HG03159 (cell line): Measurements from ENCODE around the gene TMPRSS6.
"Not testable (repeated sequence)": the region's sequence is repeated elsewhere in the genome, so short reads cannot be mapped to it uniquely, and the experiment has no call there.

Experiments
- ATAC-seq: cut with Tn5 transposase; IDR thresholded peaks from one replicate; pipeline ENCODE4 v1.9.1; 2021; ENCODE audit warnings: mild to moderate bottlenecking, moderate library complexity; ENCODE audit not compliant: unreplicated experiment

Gene TMPRSS6

DNA sequence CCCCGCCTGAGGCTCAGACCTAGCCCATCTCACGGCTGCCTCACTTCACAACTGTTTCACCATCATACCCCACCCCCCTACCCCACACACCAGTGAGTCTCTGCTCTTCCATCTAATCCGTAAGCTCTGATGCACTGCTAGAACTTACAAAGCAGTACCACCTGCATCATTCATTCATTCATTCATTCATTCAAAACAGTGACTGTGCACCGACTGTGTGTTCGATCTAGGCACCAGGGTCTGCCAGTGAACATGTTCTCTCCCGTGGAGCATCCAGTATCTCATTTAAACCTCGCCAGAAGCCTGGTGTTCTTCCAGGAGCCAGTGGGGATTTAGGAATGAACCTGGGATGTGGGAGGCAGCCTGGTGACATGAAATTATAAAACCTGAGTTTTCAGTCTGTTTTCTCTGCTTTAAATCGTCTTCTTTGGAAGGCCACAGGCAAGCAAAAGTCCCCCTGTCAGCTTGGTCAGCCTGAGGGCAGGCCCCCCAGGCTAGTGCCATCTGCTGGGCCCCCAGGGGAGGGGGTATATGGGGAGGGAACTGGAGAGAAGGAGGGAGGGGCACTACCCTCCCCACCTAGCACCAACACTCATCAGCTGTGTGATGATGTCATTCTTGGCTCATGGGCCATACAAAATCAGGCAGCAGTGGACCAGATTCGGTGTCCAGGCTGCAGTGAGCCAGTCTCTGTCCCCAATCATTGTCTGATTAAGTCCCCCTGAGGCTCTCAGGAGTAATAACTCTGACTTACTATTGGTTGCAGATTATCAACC is 18.4 kb downstream of the TMPRSS6 start:
- ATAC-seq: no peak

DNA sequence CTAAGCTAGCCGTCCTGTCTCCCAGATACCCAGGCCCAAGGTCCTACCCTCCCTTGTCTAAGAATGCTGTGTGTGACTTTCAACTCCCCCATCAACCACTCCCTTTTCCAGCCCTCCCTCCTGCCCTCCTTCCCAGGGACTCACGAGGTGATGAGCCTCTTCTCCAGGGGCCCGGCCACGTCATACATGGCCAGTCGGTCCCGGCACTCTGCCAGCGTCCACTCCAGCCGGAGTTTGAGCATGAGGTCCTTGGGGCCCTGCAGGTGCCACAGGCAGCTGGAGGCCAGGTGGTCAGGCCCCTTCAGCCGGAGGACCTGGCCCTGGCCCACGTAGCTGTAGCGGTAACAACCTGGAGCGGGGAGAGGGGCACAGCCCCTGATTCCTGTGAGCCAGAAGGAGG is 20.1 kb downstream of the TMPRSS6 start:
- no peak for ATAC-seq

DNA sequence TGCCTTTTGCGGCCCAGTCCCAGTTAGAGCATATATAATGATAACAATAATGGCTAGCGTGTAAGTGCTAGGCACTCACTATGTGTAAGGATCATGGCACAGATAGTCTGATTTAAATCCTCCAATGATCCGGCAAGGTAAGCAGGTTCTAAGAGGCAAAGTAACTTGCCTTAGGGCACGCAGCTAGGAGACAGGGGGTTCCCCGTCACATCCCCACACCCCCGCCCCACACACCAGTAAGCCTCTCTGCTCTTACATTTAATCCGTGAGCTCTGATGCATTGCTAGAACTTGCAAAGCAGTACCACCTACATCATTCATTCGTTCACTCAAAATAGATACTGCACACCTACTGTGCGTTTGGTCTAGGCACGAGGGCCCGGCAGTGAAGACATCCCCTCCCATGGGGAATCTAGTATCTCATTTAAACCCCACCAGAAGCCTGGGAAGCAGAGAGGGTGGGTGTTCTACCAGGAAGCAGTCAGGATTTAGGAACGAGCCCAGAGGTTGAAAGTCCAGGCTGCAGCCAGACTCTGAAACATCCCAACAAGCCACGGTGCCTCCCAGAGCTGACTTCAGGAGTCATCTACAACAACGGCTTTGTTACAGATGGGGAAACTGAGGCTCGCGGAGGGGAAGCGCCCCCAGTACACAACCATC is 20.6 kb downstream of the TMPRSS6 start:
- ATAC-seq: no peak

DNA sequence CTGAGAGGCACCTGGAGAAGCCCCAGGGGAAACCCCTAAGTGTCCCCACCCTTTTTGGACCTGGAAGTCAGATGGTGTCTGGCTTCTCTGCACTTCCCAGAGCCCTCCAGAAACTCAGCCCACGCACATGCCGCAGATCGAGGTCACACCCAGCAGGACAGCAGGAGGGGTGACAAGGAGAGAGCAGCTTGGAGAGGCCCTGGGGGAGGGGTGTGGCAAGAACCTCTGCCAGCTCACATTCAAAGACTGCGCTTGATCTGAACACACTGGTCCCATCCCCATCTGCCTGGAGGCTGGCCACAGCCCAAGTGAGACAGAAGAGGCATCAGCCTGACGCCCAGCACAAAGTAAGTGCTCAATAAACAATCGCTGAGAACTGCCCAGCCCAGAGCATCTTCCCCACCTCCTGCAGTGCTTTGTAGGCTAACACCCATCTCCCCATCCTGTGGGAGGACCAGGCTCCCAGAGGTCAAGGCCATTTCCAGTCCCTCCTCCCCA is 21.4 kb downstream of the TMPRSS6 start:
- no peak for ATAC-seq

DNA sequence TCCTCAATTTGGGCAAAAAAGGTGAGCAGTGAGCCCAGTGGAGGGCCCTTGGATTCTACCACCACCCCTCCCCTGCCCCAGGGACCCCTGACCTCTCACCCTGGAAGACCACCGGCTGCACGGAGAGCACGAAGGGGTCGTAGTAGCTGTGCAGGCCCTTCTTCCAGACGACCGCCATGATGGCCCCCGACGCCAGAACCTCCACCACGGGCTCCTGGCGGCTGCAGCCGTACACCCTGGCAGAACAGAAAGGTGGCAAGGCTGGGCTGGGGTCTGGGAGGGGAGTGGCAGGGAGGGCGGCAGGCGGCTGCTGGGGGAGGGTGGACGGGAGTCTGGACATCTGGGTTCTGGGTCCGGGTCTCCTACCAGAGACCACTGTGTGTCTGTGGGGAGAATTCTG is 23.3 kb downstream of the TMPRSS6 start:
- no peak for ATAC-seq

DNA sequence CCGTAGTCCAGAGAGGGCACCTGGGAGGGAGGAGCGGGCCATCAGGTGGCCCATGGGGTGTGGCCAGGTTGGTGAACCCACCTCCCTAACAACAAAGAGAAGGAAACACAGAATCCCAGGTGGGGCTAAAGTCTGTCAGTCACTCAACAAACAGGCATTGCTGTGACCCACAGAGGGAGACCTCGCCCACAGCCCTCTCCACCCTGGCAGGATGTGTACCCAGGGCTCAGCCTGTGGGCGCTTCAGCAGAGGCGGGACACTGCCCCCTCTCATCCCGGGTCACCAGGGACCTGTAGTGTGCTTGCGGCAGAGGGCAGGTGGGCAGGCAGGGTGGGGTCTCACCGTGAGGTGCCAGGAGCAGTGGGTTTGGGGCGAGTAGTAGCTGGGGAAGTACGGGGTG is 25.1 kb downstream of the TMPRSS6 start:
- no peak for ATAC-seq

DNA sequence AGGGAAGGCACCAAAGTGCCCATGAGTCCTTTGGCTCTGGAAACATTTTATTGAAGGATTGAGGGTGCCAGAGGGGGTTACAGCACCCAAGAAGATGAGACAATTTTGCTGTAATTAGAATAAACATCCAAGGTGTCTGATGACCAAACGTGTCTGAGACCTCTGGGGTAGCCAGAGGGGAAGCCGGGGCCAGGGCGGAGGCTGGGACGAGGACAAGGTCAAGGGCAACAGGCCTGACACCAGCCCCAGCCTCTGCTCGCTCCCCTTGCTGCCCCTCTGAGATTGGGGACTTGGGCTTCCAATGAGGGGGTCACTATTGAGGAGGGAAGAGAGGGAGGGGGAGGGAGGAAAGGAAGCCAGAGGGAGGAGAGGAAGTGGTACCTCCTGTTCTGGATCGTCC is 25.6 kb downstream of the TMPRSS6 start:
- ATAC-seq: no peak

DNA sequence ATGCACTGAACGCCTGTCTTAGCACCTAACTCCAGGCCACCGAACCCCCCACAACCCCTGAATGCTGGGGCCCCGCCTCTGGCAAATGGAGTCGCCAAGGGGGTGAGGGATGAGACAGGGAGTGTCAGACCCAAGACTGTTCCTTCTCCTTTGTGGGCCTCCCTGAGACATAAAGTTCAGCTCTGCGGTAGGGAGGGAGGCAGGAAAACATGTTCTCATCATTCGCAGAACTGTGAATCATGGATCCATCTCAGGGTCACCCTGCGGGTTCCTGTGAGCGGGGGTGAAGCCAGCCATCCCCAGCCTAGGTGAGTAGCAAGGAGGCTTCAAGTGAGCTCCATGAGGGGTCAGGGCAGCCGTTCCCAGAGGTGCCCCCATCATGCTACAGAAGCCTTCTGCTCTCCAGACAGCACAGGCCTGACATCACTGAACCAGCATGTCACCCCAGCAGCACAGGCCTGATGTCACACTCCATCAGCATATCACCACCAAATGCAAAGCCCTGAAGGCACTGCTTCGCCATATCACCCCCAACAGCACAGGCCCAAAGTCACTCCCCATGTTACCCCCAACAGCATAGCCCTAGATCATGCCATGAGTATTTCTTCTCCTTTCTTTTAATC is 27.2 kb downstream of the TMPRSS6 start:
- ATAC-seq: no peak

DNA sequence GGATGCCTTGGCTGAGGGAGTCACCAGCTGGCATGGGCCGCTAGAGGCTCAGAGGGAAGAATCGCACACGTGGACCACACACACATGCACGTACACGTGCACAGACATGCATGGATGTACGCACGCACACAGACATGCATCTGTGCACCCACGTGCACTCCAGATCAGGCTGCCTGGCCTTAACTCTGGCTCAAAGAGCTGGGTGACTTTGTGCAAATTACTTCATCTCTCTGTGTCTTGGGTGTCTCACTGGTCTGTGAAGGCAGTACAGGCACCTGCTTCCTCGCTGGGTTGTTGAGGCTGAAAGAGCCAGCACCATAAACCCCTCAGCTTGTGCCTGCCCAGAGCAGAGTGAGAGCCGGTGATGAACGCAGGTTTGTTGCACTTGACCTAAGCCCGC is 28.7 kb downstream of the TMPRSS6 start:
- ATAC-seq: no peak

DNA sequence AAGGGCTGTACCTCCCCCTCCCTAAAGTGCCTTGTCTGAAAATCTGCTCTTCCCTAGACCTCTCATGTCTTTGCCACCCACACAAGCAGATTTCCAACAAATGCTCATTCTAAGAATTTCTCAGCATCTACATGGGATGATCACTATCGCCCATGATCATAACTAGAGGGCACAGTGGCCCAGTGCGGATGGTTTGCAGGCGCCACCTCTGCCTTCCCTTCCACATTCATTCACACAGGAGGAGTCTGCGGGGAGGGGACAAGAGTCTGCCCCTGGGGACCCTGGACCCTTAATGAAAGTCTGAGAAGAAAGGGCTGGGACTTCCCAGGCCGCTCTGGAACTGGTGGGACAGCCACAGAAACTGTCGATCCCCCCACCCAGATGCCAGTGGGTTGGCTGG is 29.1 kb downstream of the TMPRSS6 start:
- no peak for ATAC-seq

DNA sequence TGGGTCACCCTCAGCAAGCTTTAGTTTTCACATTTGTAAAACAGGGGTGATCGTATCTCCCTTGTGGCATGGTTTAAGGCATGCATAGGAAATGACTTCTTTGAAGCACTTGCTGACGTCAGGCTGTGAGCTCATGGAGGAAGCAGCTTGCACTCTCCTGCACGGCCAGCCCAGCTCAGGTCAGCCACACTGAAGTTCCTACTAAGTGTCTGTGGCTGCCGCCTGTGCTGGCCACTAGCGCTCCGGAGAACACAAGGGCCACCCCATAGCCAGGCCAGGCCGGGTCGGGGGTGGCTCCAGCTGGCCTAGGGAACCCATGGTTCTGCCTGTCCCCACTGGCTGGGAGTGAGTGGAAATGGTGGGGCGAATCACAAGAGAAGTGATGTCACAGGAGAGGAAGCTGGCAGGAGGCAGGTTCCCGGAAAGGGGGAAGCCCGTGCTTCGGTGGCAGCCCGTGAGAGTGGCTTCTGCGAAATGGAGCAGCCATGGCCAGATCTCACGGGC is 29.8 kb downstream of the TMPRSS6 start:
- ATAC-seq: no peak

DNA sequence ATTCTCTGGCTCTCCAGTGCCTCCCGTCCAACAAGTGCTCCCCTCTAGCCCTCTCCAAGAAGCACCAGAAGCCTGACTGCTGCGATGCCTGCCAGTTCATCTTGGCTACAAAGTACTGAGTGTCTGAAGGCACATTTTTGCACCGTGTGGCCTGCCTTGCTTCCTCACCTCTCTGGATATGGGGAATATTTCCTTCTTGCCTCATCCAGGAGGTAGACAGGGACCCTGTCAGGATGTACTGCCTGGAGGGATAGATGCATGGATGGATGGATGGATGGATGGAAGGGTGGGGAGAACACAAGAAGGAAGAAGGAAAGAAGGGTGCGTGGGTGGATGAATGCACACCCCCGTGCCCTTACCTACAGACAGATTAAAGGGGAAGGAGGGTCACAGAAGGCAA is 30.4 kb downstream of the TMPRSS6 start:
- ATAC-seq: no peak

DNA sequence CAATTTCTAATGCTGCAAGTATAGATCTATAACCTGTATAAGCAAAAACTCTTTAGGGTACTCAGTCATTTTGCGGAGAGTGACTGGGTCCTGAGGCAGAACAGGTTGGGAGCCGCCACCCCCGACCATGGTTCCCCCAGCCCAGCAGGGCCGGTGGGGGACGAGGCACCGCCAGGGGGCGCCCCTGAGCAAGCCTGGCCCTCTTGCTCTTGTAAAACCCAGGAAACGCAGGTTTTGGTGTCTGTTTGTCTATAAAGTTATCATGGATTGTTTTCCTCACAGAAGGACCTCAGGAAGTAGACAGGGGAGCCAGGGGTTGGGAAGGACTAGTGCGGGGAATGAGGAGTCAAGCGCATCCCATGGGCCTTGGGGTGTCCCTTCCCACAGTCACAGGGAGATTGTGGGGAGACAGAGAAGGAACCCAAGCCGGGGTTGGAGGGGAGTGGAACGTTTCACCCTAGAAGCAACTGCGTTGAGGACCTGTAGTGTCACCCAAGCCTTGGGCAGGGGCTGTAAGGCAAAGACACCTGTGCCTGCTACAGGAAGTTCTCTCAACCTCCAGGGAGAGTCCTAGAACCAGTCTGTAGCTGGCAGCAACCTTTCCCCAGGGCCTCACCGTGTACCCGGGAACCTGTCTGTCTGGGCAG is 31.6 kb downstream of the TMPRSS6 start:
- ATAC-seq: no peak

DNA sequence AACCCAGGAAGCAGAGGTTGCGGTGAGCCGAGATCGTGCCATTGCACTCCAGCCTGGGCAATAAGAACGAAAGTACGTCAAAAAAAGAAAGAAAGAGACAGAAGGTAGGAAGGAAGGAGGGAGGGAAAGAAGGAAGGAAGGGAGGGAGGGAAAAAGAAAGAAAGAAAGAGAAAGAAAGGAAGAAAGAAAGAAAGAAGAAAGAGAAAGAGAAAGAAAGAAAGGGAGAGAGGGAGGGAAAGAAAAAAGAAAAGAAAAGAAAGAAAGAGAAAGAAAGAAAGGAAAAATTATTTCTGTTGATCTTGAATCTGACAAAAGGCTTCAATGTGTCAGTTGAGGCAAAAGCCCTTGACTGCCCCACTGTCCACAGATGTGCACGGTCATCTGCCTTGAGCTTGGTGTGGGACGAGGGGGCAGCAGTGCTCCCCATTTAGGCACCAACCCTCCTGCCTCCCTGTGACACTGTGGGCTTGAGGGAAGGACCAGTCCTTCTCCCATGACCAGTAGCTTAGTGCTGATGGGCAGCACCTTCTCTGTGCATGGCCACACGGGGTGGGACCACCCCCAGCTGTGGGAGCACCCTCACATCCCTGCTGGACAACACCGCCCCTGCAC is 33.6 kb downstream of the TMPRSS6 start:
- no peak for ATAC-seq

DNA sequence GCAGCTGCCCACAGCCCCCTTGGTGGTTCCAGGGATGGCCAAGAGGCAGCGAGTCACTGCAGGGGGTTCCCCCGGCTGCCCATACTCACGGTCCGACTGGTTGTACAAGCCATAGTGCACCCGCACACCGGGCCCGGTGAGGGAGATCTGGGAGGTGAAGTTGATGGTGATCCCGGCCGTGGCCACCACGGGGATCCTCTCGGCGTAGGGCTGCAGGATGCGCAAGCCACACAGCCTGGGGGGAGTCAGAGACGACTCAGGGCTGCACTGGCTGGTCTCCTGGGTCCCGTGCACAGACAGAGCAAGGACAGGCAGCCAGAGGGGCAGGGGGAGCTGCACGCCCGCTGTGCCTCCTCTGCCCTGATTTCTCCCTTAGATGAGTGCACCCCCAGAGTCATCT is 34.5 kb downstream of the TMPRSS6 start:
- no peak for ATAC-seq

DNA sequence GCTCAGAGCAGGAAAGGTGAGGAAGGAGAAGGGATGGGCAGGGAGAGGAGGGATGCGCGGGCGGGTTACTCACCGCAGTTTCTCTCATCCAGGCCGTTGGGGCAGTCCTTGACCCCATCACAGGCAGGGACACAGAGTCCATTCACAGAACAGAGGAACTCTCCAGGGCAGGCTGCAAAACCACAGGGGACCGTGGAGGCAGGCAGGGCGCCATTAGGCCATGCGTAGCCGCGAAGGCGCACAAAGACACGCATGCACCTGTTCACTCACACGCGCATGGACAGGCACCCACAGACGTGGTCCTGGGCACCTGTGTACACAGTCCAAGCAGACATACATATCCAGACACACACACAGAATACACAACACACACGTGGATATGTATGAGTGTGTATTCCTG is 35.0 kb downstream of the TMPRSS6 start:
- no peak for ATAC-seq

DNA sequence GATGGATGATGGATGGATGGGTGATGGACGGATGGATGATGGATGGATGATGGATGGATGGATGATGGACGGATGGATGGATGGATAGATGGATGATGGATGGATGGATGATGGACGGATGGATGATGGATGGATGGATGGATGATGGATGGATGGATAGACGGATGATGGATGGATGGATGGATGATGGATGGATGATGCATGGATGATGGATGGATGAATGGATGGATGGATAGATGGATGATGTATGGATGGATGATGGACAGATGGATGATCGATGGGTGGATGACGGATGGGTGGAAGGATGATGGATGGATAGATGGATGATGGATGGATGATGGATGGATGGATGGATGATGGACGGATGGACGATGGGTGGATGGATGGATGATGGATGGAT is 36.8 kb downstream of the TMPRSS6 start:
- ATAC-seq: no peak

DNA sequence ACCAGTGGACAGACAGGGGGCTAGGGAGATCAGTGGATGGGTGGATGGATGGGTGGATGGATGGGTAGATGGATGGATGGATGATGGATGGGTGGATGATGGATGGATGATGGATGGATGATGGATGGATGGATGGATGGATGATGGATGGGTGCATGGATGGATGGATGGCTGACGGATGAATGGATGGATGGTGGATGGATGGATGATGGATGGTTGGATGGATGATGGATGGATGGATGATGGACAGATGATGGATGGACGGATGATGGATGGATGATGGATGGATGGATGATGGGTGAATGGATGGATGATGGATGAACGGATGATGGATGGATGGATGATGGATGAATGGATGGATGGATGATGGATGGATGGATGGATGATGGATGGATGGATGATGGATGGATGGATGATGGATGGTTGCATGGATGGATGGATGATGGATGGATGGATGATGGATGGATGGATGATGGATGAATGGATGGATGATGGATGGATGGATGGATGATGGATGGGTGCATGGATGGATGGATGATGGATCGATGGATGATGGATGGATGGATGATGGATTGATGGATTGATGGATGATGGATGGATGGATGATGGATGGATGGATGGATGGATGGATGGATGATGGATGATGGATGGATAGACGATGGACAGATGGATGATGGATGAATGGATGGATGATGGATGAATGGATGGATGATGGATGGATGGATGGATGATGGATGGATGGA is 37.5 kb downstream of the TMPRSS6 start:
- ATAC-seq: not testable (repeated sequence)

DNA sequence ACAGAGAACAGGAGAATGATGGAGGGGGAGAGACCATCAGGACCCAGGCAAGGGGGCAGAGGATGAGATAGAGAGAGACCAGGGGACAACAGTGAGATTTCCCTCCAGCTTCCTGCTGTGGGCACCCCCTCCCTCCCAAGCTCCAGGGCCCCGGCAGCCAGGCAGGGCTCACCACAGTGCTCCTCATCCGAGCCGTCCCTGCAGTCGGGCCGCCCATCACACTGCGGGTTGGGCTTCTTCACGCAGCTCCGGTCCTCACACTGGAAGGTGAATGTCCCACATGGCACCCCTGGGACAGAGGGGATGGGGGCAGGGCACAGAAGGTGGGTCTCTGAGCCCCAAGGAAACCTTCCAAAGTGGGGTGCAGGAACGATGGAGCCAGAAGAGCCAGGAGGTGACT is 38.8 kb downstream of the TMPRSS6 start:
- ATAC-seq: no peak

DNA sequence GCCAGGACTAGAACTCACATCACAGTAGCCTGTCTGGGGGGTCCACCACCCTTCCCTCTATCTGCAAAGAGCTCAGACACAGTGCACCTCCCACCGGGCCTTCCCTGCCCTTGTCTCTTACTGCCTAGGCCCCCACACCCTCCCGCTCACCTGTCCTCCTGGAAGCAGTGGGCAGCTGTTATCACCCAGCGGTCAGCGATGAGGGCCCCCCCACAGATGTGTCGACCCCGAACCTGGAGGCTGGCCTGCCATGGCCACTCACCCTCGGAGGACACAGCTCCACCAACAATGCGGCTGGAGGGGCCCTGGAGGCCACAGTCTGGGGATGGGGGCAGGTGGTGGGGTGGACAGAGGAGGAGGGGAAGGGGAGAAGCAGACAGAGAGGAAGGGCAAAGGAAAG is 39.2 kb downstream of the TMPRSS6 start:
- no peak for ATAC-seq
